Measurements from ENCODE around the gene PRKCH. TPM values are rescaled to one million over a fixed set of nuclear protein-coding genes. Genes with fewer than 3 reads are reported as not detected.
A peak's percentile ranks its signal among the peaks of the same experiment; 100 is the strongest.

PRKCH gene
- total RNA-seq, 2 donors from 2014 or later, result 24.6 to 73.6 TPM

GRCh38 chr14:61280526-61281185 lies 40.7 kb upstream of the PRKCH start:
- Histone ChIP-seq H3K4me3 (peak overlapping the region; percentile 79), H3K27ac (peak overlapping the region; percentile 87 to 96), H3K36me3 (no peaks in the 10 kb centered on the region), H3K4me1 (ENCODE audit: control insufficient read depth in 1 of 2, low read depth in 2 of 2) (peaks cover 2 to 16% of the 10 kb centered on the region in 2 donors), H3K27me3 (replicated peaks; ENCODE audit: insufficient read depth) (no peaks in the 10 kb centered on the region), H3K9me3 (peaks cover 5% of the 10 kb centered on the region)
- peak; percentile 18 for ATAC-seq (ENCODE audit: insufficient number of reproducible peaks, low FRiP score, low read depth)
- TF ChIP-seq CTCF (IDR thresholded peaks at IDR 0.05), result peak; percentile 30
- DNase-seq (ENCODE audit: low spot score), result no peak

GRCh38 chr14:61281186-61281947 lies 40.0 kb upstream of the PRKCH start, which contains the start of gene TMEM30B:
TMEM30B (minus strand) TSS chr14:61281338; CDS start chr14:61281147, 191 bp downstream.
- DNase-seq (ENCODE audit: low spot score), result no peak
- Histone ChIP-seq H3K27ac (peak within 1 kb of the TSS; percentile 87 to 96), H3K27me3 (replicated peaks; ENCODE audit: insufficient read depth) (no peaks in the 10 kb centered on the region), H3K36me3 (no peaks in the 10 kb centered on the region), H3K4me3 (peak within 1 kb of the TSS; percentile 79), H3K4me1 (ENCODE audit: control insufficient read depth in 1 of 2, low read depth in 2 of 2) (peaks cover 5 to 23% of the 10 kb centered on the region in 2 donors), H3K9me3 (peaks cover 5% of the 10 kb centered on the region)
- peak; percentile 64 for ATAC-seq (ENCODE audit: insufficient number of reproducible peaks, low FRiP score, low read depth)
- TF ChIP-seq CTCF (IDR thresholded peaks at IDR 0.05), result no peak

GRCh38 chr14:61281948-61282275 lies 39.5 kb upstream of the PRKCH start:
- H3K4me1 ChIP-seq (ENCODE audit: control insufficient read depth in 1 of 2, low read depth in 2 of 2), result peaks cover 5 to 24% of the 10 kb centered on the region in 2 donors
- DNase-seq (ENCODE audit: low spot score) (no peak), ATAC-seq (ENCODE audit: insufficient number of reproducible peaks, low FRiP score, low read depth) (peak; percentile 61)
- H3K27ac ChIP-seq, result peak overlapping the region; percentile 12 to 96
- peaks cover 5% of the 10 kb centered on the region for H3K9me3 ChIP-seq
- no peak for TF ChIP-seq CTCF (IDR thresholded peaks at IDR 0.05)
- no peaks in the 10 kb centered on the region for H3K36me3 ChIP-seq
- H3K27me3 ChIP-seq (replicated peaks; ENCODE audit: insufficient read depth), result no peaks in the 10 kb centered on the region
- H3K4me3 ChIP-seq, result peak overlapping the region; percentile 79

GRCh38 chr14:61282746-61283145 lies 38.6 kb upstream of the PRKCH start:
- H3K27me3 ChIP-seq (replicated peaks; ENCODE audit: insufficient read depth), result no peaks in the 10 kb centered on the region
- ATAC-seq (ENCODE audit: insufficient number of reproducible peaks, low FRiP score, low read depth) (no peak), DNase-seq (ENCODE audit: low spot score) (no peak)
- no peaks in the 10 kb centered on the region for H3K36me3 ChIP-seq
- H3K4me1 ChIP-seq (ENCODE audit: control insufficient read depth in 1 of 2, low read depth in 2 of 2), result peaks cover 5 to 24% of the 10 kb centered on the region in 2 donors
- H3K27ac ChIP-seq, result peak overlapping the region in 1 of 2 donors; percentile 96
- no peak overlapping the region for H3K4me3 ChIP-seq
- H3K9me3 ChIP-seq, result peaks cover 5% of the 10 kb centered on the region
- TF ChIP-seq CTCF (IDR thresholded peaks at IDR 0.05), result no peak

- no peaks in the 10 kb centered on the region for H3K27me3 ChIP-seq (replicated peaks; ENCODE audit: insufficient read depth)
- DNase-seq (ENCODE audit: low spot score) (no peak), ATAC-seq (ENCODE audit: insufficient number of reproducible peaks, low FRiP score, low read depth) (no peak)
- H3K4me1 ChIP-seq (ENCODE audit: control insufficient read depth in 1 of 2, low read depth in 2 of 2), result peaks cover 5 to 22% of the 10 kb centered on the region in 2 donors
- H3K9me3 ChIP-seq, result peaks cover 5% of the 10 kb centered on the region
- H3K27ac ChIP-seq, result no peak overlapping the region
- TF ChIP-seq CTCF (IDR thresholded peaks at IDR 0.05), result no peak
- H3K36me3 ChIP-seq, result no peaks in the 10 kb centered on the region
- no peak overlapping the region for H3K4me3 ChIP-seq
These were observed 37.4 kb upstream of the PRKCH start for GRCh38 chr14:61284001-61284400.

All from thoracic aorta (tissue), 2 donors.